ENCODE results near the gene CLCN7. TPM values are rescaled to one million over a fixed set of nuclear protein-coding genes. Genes with fewer than 3 reads are reported as not detected.

The CLCN7 gene
- total RNA-seq, 1 donor from 2014 or later: 118 TPM

GRCh38 chr16:1401758-1402154 is 73.1 kb downstream of the CLCN7 start:
- no peak for DNase-seq
- no peak overlapping the region for H3K27ac Mint-ChIP-seq (ENCODE audit: unreplicated experiment)
- H3K4me3 Mint-ChIP-seq (ENCODE audit: unreplicated experiment): no peak overlapping the region
- no peaks in the 10 kb centered on the region for H3K36me3 Mint-ChIP-seq (ENCODE audit: unreplicated experiment)
- no peaks in the 10 kb centered on the region for H3K9me3 Mint-ChIP-seq (ENCODE audit: unreplicated experiment)
- H3K4me1 Mint-ChIP-seq (ENCODE audit: low read depth, unreplicated experiment): no peaks in the 10 kb centered on the region
- TF ChIP-seq, protein P1, sequence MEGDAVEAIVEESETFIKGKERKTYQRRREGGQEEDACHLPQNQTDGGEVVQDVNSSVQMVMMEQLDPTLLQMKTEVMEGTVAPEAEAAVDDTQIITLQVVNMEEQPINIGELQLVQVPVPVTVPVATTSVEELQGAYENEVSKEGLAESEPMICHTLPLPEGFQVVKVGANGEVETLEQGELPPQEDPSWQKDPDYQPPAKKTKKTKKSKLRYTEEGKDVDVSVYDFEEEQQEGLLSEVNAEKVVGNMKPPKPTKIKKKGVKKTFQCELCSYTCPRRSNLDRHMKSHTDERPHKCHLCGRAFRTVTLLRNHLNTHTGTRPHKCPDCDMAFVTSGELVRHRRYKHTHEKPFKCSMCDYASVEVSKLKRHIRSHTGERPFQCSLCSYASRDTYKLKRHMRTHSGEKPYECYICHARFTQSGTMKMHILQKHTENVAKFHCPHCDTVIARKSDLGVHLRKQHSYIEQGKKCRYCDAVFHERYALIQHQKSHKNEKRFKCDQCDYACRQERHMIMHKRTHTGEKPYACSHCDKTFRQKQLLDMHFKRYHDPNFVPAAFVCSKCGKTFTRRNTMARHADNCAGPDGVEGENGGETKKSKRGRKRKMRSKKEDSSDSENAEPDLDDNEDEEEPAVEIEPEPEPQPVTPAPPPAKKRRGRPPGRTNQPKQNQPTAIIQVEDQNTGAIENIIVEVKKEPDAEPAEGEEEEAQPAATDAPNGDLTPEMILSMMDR (IDR thresholded peaks at IDR 0.05; ENCODE audit: partially characterized antibody, unreplicated experiment): no peak
- H3K27me3 Mint-ChIP-seq (ENCODE audit: unreplicated experiment): peaks cover 2% of the 10 kb centered on the region

DNA sequence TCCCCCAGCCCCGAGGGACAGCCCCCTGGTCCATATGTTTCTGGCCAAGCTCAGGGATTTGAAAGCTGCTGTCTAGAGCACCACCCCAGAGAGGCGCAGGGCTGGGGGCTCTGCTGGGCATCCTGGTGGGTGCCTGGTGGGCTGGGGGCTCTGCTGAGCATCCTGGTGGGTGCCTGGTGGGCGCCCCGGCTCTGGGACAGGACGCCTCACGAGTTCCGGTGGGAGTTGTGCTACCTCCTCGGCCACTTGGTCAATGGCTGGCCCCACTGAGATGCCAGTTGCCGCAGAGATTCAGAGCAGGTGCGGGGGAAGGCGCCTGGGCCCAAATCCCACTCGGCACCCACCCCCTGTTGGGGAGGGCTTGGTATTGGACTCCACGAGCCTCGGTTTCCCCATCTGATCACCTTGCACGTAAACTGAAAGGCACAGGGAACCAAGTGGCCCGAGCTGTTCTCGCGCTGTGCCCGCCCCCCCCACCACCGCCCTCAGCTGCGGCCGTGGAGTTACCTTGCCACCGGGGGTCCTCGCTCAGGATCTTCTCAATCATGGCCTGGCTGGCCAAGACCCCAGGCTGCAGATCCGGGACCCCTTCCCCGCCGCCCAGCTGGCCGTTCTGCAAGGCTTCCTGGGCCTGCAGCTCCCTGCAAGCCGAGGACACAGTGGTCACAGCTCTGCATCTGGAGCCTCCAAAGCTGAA is 73.6 kb downstream of the CLCN7 start:
- Mint-ChIP-seq H3K4me1 (ENCODE audit: low read depth, unreplicated experiment) (no peaks in the 10 kb centered on the region), H3K36me3 (ENCODE audit: unreplicated experiment) (no peaks in the 10 kb centered on the region), H3K27me3 (ENCODE audit: unreplicated experiment) (peaks cover 2% of the 10 kb centered on the region), H3K27ac (ENCODE audit: unreplicated experiment) (no peak overlapping the region), H3K9me3 (ENCODE audit: unreplicated experiment) (no peaks in the 10 kb centered on the region), H3K4me3 (ENCODE audit: unreplicated experiment) (no peak overlapping the region)
- TF ChIP-seq, protein P1 (IDR thresholded peaks at IDR 0.05; ENCODE audit: partially characterized antibody, unreplicated experiment): no peak
- no peak for DNase-seq

GRCh38 chr16:1398826-1399581 is 75.8 kb downstream of the CLCN7 start:
- TF ChIP-seq, protein P1 (IDR thresholded peaks at IDR 0.05; ENCODE audit: partially characterized antibody, unreplicated experiment): no peak
- no peak for DNase-seq
- no peak overlapping the region for H3K27ac Mint-ChIP-seq (ENCODE audit: unreplicated experiment)
- no peak overlapping the region for H3K4me3 Mint-ChIP-seq (ENCODE audit: unreplicated experiment)
- no peaks in the 10 kb centered on the region for H3K36me3 Mint-ChIP-seq (ENCODE audit: unreplicated experiment)
- H3K27me3 Mint-ChIP-seq (ENCODE audit: unreplicated experiment): peaks cover 2% of the 10 kb centered on the region
- H3K4me1 Mint-ChIP-seq (ENCODE audit: low read depth, unreplicated experiment): peaks cover 3% of the 10 kb centered on the region
- no peaks in the 10 kb centered on the region for H3K9me3 Mint-ChIP-seq (ENCODE audit: unreplicated experiment)

- H3K27ac Mint-ChIP-seq (ENCODE audit: unreplicated experiment): no peak overlapping the region
- H3K36me3 Mint-ChIP-seq (ENCODE audit: unreplicated experiment): no peaks in the 10 kb centered on the region
- no peak overlapping the region for H3K4me3 Mint-ChIP-seq (ENCODE audit: unreplicated experiment)
- H3K4me1 Mint-ChIP-seq (ENCODE audit: low read depth, unreplicated experiment): peaks cover 3% of the 10 kb centered on the region
- DNase-seq: no peak
- H3K27me3 Mint-ChIP-seq (ENCODE audit: unreplicated experiment): peaks cover under 1% of the 10 kb centered on the region
- no peaks in the 10 kb centered on the region for H3K9me3 Mint-ChIP-seq (ENCODE audit: unreplicated experiment)
- TF ChIP-seq, protein P1 (IDR thresholded peaks at IDR 0.05; ENCODE audit: partially characterized antibody, unreplicated experiment): no peak
These were observed 76.5 kb downstream of the CLCN7 start for GRCh38 chr16:1398351-1398750.

DNA sequence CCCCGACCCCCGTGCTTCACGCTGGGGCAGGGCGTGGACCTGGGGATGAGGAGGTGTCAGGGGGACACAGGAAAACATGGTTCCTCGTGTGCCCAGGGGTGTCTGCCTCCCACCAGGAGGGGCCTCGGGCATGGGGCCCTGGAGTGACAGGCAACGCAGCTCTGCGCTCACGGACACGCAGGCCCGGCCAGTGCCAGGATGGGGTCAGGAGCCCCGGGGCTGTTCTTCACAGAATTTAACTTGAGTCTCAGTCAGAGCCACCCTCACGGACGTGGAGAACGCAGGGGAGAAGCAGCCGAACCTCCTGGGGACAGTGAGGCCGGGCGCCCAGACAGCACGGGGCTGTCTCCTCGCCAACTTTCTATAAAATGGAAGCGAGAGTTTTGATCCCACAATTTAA is 77.0 kb downstream of the CLCN7 start:
- Mint-ChIP-seq H3K27me3 (ENCODE audit: unreplicated experiment) (no peaks in the 10 kb centered on the region), H3K36me3 (ENCODE audit: unreplicated experiment) (no peaks in the 10 kb centered on the region), H3K4me3 (ENCODE audit: unreplicated experiment) (no peak overlapping the region), H3K4me1 (ENCODE audit: low read depth, unreplicated experiment) (peaks cover 3% of the 10 kb centered on the region), H3K27ac (ENCODE audit: unreplicated experiment) (no peak overlapping the region), H3K9me3 (ENCODE audit: unreplicated experiment) (no peaks in the 10 kb centered on the region)
- TF ChIP-seq, protein P1 (IDR thresholded peaks at IDR 0.05; ENCODE audit: partially characterized antibody, unreplicated experiment): no peak
- no peak for DNase-seq
